Measurements from ENCODE around the gene VTI1B.

DNA sequence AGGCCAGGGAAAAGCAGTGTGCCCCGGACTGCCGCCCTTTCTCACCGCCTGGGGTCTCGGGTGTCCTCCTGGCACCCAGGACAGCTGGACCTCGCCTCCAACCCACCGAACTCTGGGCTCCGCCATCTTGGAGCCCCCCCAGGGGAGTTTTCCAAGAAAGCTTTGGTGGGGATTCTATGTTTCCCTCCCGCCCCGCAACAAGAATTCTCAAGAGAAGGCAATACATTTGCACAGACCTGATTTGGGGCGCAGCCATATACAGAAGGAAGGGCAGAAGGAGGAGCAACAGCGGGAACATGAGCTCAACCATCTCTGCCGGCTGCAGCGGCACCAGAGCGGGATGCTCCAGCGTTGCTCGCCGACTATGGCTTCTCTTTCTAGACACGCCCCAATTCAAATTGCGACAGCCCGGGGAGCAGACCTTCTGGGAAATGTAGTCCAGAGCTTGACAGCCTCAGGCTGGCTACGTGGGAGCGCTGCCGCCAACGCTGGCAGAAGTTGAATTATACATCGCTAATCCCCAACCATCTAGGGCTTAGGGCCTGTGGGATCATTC, 21.0 kb upstream of the VTI1B start, which contains the start of gene RDH11:
- TF ChIP-seq, protein P1, sequence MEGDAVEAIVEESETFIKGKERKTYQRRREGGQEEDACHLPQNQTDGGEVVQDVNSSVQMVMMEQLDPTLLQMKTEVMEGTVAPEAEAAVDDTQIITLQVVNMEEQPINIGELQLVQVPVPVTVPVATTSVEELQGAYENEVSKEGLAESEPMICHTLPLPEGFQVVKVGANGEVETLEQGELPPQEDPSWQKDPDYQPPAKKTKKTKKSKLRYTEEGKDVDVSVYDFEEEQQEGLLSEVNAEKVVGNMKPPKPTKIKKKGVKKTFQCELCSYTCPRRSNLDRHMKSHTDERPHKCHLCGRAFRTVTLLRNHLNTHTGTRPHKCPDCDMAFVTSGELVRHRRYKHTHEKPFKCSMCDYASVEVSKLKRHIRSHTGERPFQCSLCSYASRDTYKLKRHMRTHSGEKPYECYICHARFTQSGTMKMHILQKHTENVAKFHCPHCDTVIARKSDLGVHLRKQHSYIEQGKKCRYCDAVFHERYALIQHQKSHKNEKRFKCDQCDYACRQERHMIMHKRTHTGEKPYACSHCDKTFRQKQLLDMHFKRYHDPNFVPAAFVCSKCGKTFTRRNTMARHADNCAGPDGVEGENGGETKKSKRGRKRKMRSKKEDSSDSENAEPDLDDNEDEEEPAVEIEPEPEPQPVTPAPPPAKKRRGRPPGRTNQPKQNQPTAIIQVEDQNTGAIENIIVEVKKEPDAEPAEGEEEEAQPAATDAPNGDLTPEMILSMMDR (optimal IDR thresholded peaks at IDR 0.05 in 1 of 3, IDR thresholded peaks at IDR 0.05 in 1 of 3, conservative IDR thresholded peaks at IDR 0.05 in 1 of 3; ENCODE audit: extremely low read depth in 1 of 3, insufficient read depth in 2 of 3, low read length in 3 of 3): no peak
- no peak for TF ChIP-seq EZH2 (IDR thresholded peaks at IDR 0.05; ENCODE audit: low read length)

Measured in keratinocyte (primary cell).